HEK293T (cell line): ENCODE results near the gene OR4K2.

Experiments
- ARNT ChIP-seq: fragments of 450-650 bp; IDR thresholded peaks from 2 replicates; pipeline ENCODE4 v1.6.1; 2017; ENCODE audit warnings: mild to moderate bottlenecking
- BHLHE40 ChIP-seq: fragments of 450-650 bp; IDR thresholded peaks from 2 replicates; pipeline ENCODE4 v1.6.1; 2016; ENCODE audit warnings: mild to moderate bottlenecking, moderate library complexity, borderline replicate concordance
- CTBP1 ChIP-seq: fragments of 450-650 bp; IDR thresholded peaks from 2 replicates; pipeline ENCODE4 v1.6.1; 2016; ENCODE audit warnings: borderline replicate concordance
- ELF4 ChIP-seq: fragments of 450-650 bp; IDR thresholded peaks from 2 replicates; pipeline ENCODE4 v1.6.1; 2017; ENCODE audit warnings: antibody characterized with exemption
- FOXK2 ChIP-seq: fragments of 450-650 bp; IDR thresholded peaks from 2 replicates; pipeline ENCODE4 v1.6.1; 2016; ENCODE audit warnings: mild to moderate bottlenecking
- FOXM1 ChIP-seq: fragments of 450-650 bp; IDR thresholded peaks from 2 replicates; pipeline ENCODE4 v1.6.1; 2017; ENCODE audit warnings: mild to moderate bottlenecking, borderline replicate concordance
- HDGF ChIP-seq: fragments of 450-650 bp; IDR thresholded peaks from 2 replicates; pipeline ENCODE4 v1.6.1; 2017; ENCODE audit warnings: antibody characterized with exemption, borderline replicate concordance
- L3MBTL2 ChIP-seq: fragments of 450-650 bp; conservative IDR thresholded peaks from 2 replicates; pipeline ENCODE4 v1.6.1; 2016; ENCODE audit warnings: mild to moderate bottlenecking
- NFRKB ChIP-seq: fragments of 450-650 bp; IDR thresholded peaks from 2 replicates; pipeline ENCODE4 v1.6.1; 2016; ENCODE audit warnings: mild to moderate bottlenecking, moderate library complexity
- SP1 ChIP-seq: fragments of 450-650 bp; IDR thresholded peaks from 2 replicates; pipeline ENCODE4 v1.6.1; 2017
- SUZ12 ChIP-seq: fragments of 450-650 bp; IDR thresholded peaks from 2 replicates; pipeline ENCODE4 v1.6.1; 2016; ENCODE audit warnings: mild to moderate bottlenecking
- TARDBP ChIP-seq: fragments of 450-650 bp; IDR thresholded peaks from 2 replicates; pipeline ENCODE4 v1.6.1; 2016
- ZNF384 ChIP-seq: fragments of 450-650 bp; IDR thresholded peaks from 2 replicates; pipeline ENCODE4 v1.6.1; 2016
- TF ChIP-seq, protein P1 (sequence below): fragments of 450-650 bp; IDR thresholded peaks from 2 replicates; pipeline ENCODE4 v1.6.1; 2016

DNA sequence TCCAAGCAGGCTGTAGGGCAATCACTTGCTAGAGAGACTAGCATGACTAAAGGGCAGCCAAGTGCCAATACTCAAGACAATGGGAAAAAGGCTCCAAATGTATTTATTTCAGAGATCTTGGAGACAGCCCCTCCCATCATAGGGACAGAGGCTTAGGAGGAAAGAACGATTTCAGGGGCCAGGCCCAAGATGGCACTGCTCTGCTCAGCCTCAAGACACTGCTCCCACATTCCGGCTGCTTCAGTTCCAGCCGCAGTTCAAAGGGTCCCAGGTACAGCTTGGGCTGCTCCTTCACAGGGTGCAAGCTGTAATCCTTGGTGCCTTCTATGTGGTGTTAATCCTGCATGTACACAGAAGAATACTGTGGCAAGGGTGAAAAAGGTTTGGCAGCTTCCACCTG is 26.1 kb downstream of the OR4K2 start:
- TF ChIP-seq ZNF384 (no peak), SUZ12 (no peak), CTBP1 (no peak), BHLHE40 (no peak), HDGF (no peak), SP1 (no peak), ELF4 (no peak), TARDBP (no peak), FOXK2 (no peak), FOXM1 (no peak), NFRKB (no peak), ARNT (no peak), L3MBTL2 (no peak)
- TF ChIP-seq, protein P1, sequence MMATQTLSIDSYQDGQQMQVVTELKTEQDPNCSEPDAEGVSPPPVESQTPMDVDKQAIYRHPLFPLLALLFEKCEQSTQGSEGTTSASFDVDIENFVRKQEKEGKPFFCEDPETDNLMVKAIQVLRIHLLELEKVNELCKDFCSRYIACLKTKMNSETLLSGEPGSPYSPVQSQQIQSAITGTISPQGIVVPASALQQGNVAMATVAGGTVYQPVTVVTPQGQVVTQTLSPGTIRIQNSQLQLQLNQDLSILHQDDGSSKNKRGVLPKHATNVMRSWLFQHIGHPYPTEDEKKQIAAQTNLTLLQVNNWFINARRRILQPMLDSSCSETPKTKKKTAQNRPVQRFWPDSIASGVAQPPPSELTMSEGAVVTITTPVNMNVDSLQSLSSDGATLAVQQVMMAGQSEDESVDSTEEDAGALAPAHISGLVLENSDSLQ: no peak
